IMR-90 (cell line): ENCODE measurements around the gene CACNA2D3.

ENCODE experiments used
- BHLHE40 ChIP-seq: fragments of 150-350 bp; IDR thresholded peaks from 2 replicates; pipeline ENCODE4 v1.6.1; 2016; ENCODE audit warnings: mild to moderate bottlenecking, low read depth, low read length
- CEBPB ChIP-seq: IDR thresholded peaks from 2 replicates; pipeline ENCODE4 v1.6.1; 2012; ENCODE audit warnings: low read depth, low read length, improper control_type of control experiment
- CTCF ChIP-seq: conservative IDR thresholded peaks from 2 replicates; pipeline ENCODE4 v1.5.1; 2012; ENCODE audit warnings: mild to moderate bottlenecking, low read depth, low read length, improper control_type of control experiment
- MAFK ChIP-seq: IDR thresholded peaks from 2 replicates; pipeline ENCODE4 v1.6.1; 2012; ENCODE audit warnings: low read depth, low read length, improper control_type of control experiment
- MXI1 ChIP-seq: IDR thresholded peaks from 2 replicates; pipeline ENCODE4 v1.6.1; 2012; ENCODE audit warnings: low read depth, mild to moderate bottlenecking, low read length, moderate library complexity, borderline replicate concordance
- RCOR1 ChIP-seq: IDR thresholded peaks from 2 replicates; pipeline ENCODE4 v1.6.1; 2012; ENCODE audit warnings: mild to moderate bottlenecking, low read length, improper control_type of control experiment; ENCODE audit not compliant: insufficient replicate concordance
- USF2 ChIP-seq: fragments of 150-350 bp; IDR thresholded peaks from 2 replicates; pipeline ENCODE4 v1.6.1; 2017; ENCODE audit warnings: mild to moderate bottlenecking, antibody characterized with exemption, low read length, low read depth

GRCh38 chr3:55066551-55067047 lies 944.2 kb downstream of the CACNA2D3 start:
- no peak for TF ChIP-seq CTCF
- TF ChIP-seq CEBPB = no peak
- no peak for TF ChIP-seq MAFK
- TF ChIP-seq BHLHE40 = no peak
- no peak for TF ChIP-seq USF2
- no peak for TF ChIP-seq RCOR1
- no peak for TF ChIP-seq MXI1
